ENCODE measurements around the gene DCTD. TPM values are rescaled to one million over a fixed set of nuclear protein-coding genes. Genes with fewer than 3 reads are reported as not detected.

Gene DCTD
- total and polyA plus RNA-seq, 10 of the 15 experiments (the other 5 are each of a cell fraction or from before 2014, with no cell fraction given): 37.8 to 137 (median 92.1) TPM

- TF ChIP-seq CTCF (IDR thresholded peaks at IDR 0.05 in 2 of 3, conservative IDR thresholded peaks at IDR 0.05 in 1 of 3; ENCODE audit: control insufficient read depth in 2 of 3, extremely low read depth in 1 of 3, insufficient read depth in 1 of 3, low read depth in 3 of 3, low read length in 3 of 3) (no peak), LARP7 (IDR thresholded peaks at IDR 0.05) (no peak), CHD2 (IDR thresholded peaks at IDR 0.05; ENCODE audit: borderline replicate concordance, low read depth, low read length) (no peak), E4F1 (IDR thresholded peaks at IDR 0.05; ENCODE audit: borderline replicate concordance, partially characterized antibody) (no peak), ZBTB40 (IDR thresholded peaks at IDR 0.05; ENCODE audit: borderline replicate concordance) (no peak), ZBED1 (IDR thresholded peaks at IDR 0.05; ENCODE audit: borderline replicate concordance) (no peak), SRF (IDR thresholded peaks at IDR 0.05; ENCODE audit: low read depth in 2 of 2, low read length in 2 of 2) (no peak), BCL11A (IDR thresholded peaks at IDR 0.05; ENCODE audit: low read depth, low read length) (no peak), ZNF24 (IDR thresholded peaks at IDR 0.05) (no peak)
Measured at GRCh38 chr4:182955411-182955810, 38.2 kb upstream of the DCTD start (continued).
